Effector memory CD8-positive, alpha-beta T cell (primary cell): ENCODE results near the gene LRRTM2.
A peak's percentile ranks its signal among the peaks of the same experiment; 100 is the strongest.

ENCODE experiments used
- ATAC-seq: fragments of 150-1000 bp; cut with Tn5 transposase; replicated peaks from 2 replicates; pipeline ENCODE4 v1.10.0; 2021; ENCODE audit warnings: mild to moderate bottlenecking, moderate library complexity
- DNase-seq, 3 experiments: peaks; one replicate each; pipeline ENCODE4 v3.0.0; 2021
- H3K27ac Mint-ChIP-seq, 2 donors: one replicate each; pipeline ENCODE4 v1.8.0; 2022; ENCODE audit warnings: mild to moderate bottlenecking in 2 of 2, mixed read lengths in 2 of 2, moderate library complexity in 2 of 2
- H3K27me3 Mint-ChIP-seq, 2 donors: one replicate each; pipeline ENCODE4 v1.8.0; 2022; ENCODE audit warnings: mixed read lengths in 2 of 2
- H3K36me3 Mint-ChIP-seq: one replicate; pipeline ENCODE4 v1.8.0; 2022; ENCODE audit warnings: mild to moderate bottlenecking, moderate library complexity, mixed read lengths; ENCODE audit not compliant: insufficient read depth
- H3K4me1 Mint-ChIP-seq, 2 donors: one replicate each; pipeline ENCODE4 v1.8.0; 2022; ENCODE audit warnings: low read depth in 2 of 2, mixed read lengths in 2 of 2
- H3K4me3 Mint-ChIP-seq, 2 donors: one replicate each; pipeline ENCODE4 v1.8.0; 2022; ENCODE audit warnings: mild to moderate bottlenecking in 2 of 2, mixed read lengths in 2 of 2, moderate library complexity in 2 of 2
- H3K9me3 Mint-ChIP-seq, 2 donors: one replicate each; pipeline ENCODE4 v1.8.0; 2022; ENCODE audit warnings: mixed read lengths in 2 of 2

Gene LRRTM2

GRCh38 chr5:138874241-138874640 is 894 bp downstream of the LRRTM2 start:
- Mint-ChIP-seq H3K27ac (no peak overlapping the region), H3K27me3 (no peaks in the 10 kb centered on the region), H3K4me1 (peaks cover 0 to 4% of the 10 kb centered on the region in 2 donors), H3K9me3 (no peaks in the 10 kb centered on the region), H3K4me3 (no peak overlapping the region), H3K36me3 (no peaks in the 10 kb centered on the region)
- ATAC-seq = no peak
- no peak for DNase-seq

DNA sequence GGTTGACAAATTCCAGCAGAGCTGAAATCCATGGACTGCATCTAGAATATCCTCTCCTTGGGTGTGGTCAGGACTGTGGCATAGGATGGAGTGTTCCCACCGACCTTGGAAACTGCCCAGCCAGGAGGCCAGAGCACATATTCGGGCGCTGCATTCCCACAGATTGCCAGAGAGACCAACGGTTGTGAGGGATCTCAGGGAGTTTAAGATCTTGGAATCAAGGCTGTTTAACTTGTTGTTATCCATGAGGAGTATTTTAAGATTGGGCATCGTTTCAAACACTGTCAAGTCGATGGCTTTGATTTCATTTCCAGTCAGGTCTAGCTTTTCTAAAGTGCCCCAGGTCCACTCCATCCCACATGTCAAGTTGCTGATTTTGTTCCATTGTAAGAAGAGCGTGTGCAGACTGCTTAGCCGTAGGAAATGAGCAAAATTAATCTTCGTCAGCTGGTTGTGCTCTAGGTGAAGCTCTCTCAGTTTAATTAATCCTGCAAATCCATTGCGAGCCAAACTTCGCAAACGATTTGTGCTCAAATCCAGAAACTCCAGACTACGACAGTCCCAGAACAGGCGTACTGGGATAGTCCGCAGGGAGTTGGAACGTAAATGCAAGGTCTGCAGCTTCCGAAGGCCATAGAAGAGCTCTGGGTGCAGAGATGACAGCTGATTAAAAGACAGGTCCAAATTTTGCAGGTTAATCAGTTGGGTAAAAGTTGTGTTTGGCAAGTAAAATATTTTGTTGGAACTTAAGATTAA is 1.5 kb downstream of the LRRTM2 start:
- no peaks in the 10 kb centered on the region for H3K27me3 Mint-ChIP-seq
- H3K4me1 Mint-ChIP-seq = peaks cover 0 to 4% of the 10 kb centered on the region in 2 donors
- H3K36me3 Mint-ChIP-seq = no peaks in the 10 kb centered on the region
- no peak for ATAC-seq
- DNase-seq = no peak
- H3K4me3 Mint-ChIP-seq = no peak overlapping the region
- no peaks in the 10 kb centered on the region for H3K9me3 Mint-ChIP-seq
- no peak overlapping the region for H3K27ac Mint-ChIP-seq

GRCh38 chr5:138872841-138873465 is 2.2 kb downstream of the LRRTM2 start:
- no peaks in the 10 kb centered on the region for H3K27me3 Mint-ChIP-seq
- no peak overlapping the region for H3K4me3 Mint-ChIP-seq
- H3K36me3 Mint-ChIP-seq = no peaks in the 10 kb centered on the region
- H3K27ac Mint-ChIP-seq = no peak overlapping the region
- H3K4me1 Mint-ChIP-seq = peaks cover 0 to 4% of the 10 kb centered on the region in 2 donors
- no peak for ATAC-seq
- DNase-seq = no peak
- H3K9me3 Mint-ChIP-seq = no peaks in the 10 kb centered on the region

DNA sequence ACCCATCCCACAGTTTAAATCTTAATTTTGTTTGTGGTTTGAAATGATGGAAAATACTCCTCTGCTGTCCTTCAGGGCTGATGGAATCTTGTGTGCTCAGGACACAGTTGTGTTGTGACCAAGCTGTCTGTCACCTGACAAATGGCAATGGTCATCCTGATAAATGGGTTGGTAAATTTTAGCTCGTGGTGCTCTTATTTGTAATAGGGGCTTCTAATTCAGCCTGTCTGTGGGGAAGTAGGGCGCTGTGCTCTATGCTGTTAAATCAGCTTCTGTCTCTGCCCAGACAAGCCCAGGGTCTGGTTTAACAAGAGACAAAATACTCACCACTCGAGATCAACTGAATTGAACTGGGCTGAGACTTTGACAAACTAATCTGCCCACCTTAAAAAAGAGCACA is 4.5 kb downstream of the LRRTM2 start:
- no peaks in the 10 kb centered on the region for H3K27me3 Mint-ChIP-seq
- ATAC-seq = no peak
- H3K27ac Mint-ChIP-seq = no peak overlapping the region

GRCh38 chr5:138869763-138870500 is 5.2 kb downstream of the LRRTM2 start:
- Mint-ChIP-seq H3K27ac (no peak overlapping the region), H3K9me3 (no peaks in the 10 kb centered on the region), H3K4me3 (no peak overlapping the region), H3K36me3 (no peaks in the 10 kb centered on the region), H3K27me3 (no peaks in the 10 kb centered on the region), H3K4me1 (peaks cover 0 to 10% of the 10 kb centered on the region in 2 donors)
- no peak for DNase-seq
- no peak for ATAC-seq

More for the DNA sequence above, 4.5 kb downstream of the LRRTM2 start:
- H3K36me3 Mint-ChIP-seq = no peaks in the 10 kb centered on the region
- no peaks in the 10 kb centered on the region for H3K9me3 Mint-ChIP-seq
- peaks cover 0 to 10% of the 10 kb centered on the region in 2 donors for H3K4me1 Mint-ChIP-seq
- no peak for DNase-seq
- H3K4me3 Mint-ChIP-seq = no peak overlapping the region

- no peak for ATAC-seq
- no peak overlapping the region for H3K27ac Mint-ChIP-seq
- no peaks in the 10 kb centered on the region for H3K9me3 Mint-ChIP-seq
- DNase-seq = no peak
- peaks cover 0 to 10% of the 10 kb centered on the region in 2 donors for H3K4me1 Mint-ChIP-seq
- H3K4me3 Mint-ChIP-seq = no peak overlapping the region
- no peaks in the 10 kb centered on the region for H3K36me3 Mint-ChIP-seq
- no peaks in the 10 kb centered on the region for H3K27me3 Mint-ChIP-seq
These were observed 6.1 kb downstream of the LRRTM2 start for GRCh38 chr5:138869038-138869437.

DNA sequence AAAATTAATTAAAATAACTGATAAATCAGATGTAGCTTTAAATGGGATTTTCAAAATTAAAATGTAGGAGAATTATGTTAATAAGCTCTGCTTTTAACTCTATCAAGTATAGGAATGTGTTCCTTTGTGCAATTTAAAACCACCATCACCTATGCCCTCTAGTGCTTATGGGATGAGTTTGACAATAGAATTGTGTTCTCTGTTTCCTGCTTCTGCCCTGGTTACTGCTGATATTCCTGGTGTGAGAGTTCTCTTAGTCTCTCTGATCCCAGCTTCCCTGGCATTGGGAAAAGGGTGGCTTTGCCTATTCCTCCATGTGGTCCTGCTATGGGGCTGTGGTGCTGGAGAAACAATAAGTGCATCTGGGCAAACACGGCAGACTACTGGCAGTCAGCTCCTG is 8.1 kb downstream of the LRRTM2 start:
- DNase-seq (no peak), ATAC-seq (no peak)
- Mint-ChIP-seq H3K27me3 (no peaks in the 10 kb centered on the region), H3K9me3 (no peaks in the 10 kb centered on the region), H3K36me3 (no peaks in the 10 kb centered on the region), H3K4me3 (no peak overlapping the region), H3K4me1 (peaks cover 0 to 10% of the 10 kb centered on the region in 2 donors), H3K27ac (no peak overlapping the region)

DNA sequence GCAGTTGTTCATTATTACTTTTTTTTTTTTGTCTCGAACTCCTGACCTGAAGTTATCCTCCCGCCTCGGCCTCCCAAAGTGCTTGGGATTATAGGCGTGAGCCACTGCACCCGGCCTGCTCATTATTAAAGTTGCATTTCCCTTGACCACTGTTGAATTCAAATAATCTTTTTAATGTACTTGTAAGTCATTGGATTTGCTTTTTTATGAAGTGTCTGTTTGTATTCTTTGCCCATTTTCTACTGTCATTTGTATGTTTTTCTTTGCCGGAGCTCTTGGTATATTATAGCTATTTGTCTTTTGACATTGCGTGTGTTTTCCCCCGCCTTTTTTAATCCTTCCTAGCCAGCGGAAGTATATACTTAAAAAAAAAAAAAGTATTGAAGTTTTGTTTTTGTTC is 22.0 kb downstream of the LRRTM2 start:
- ATAC-seq = no peak
- Mint-ChIP-seq H3K27me3 (no peaks in the 10 kb centered on the region), H3K9me3 (no peaks in the 10 kb centered on the region), H3K4me1 (peaks cover 6 to 16% of the 10 kb centered on the region in 2 donors), H3K27ac (peak overlapping the region in 1 of 2 donors; percentile 38), H3K4me3 (no peak overlapping the region), H3K36me3 (no peaks in the 10 kb centered on the region)
- DNase-seq = no peak

- H3K27ac Mint-ChIP-seq = no peak overlapping the region
- no peaks in the 10 kb centered on the region for H3K9me3 Mint-ChIP-seq
- no peaks in the 10 kb centered on the region for H3K36me3 Mint-ChIP-seq
- peaks cover 6 to 23% of the 10 kb centered on the region in 2 donors for H3K4me1 Mint-ChIP-seq
- no peak for ATAC-seq
- DNase-seq = no peak
- H3K27me3 Mint-ChIP-seq = no peaks in the 10 kb centered on the region
- no peak overlapping the region for H3K4me3 Mint-ChIP-seq
These were observed 24.2 kb downstream of the LRRTM2 start for GRCh38 chr5:138850865-138851435.

- no peak overlapping the region for H3K4me3 Mint-ChIP-seq
- no peak overlapping the region for H3K27ac Mint-ChIP-seq
- peaks cover 6 to 23% of the 10 kb centered on the region in 2 donors for H3K4me1 Mint-ChIP-seq
- no peaks in the 10 kb centered on the region for H3K27me3 Mint-ChIP-seq
- no peaks in the 10 kb centered on the region for H3K9me3 Mint-ChIP-seq
- DNase-seq = no peak
- no peaks in the 10 kb centered on the region for H3K36me3 Mint-ChIP-seq
- no peak for ATAC-seq
These were observed 25.3 kb downstream of the LRRTM2 start for GRCh38 chr5:138849882-138850281.

DNA sequence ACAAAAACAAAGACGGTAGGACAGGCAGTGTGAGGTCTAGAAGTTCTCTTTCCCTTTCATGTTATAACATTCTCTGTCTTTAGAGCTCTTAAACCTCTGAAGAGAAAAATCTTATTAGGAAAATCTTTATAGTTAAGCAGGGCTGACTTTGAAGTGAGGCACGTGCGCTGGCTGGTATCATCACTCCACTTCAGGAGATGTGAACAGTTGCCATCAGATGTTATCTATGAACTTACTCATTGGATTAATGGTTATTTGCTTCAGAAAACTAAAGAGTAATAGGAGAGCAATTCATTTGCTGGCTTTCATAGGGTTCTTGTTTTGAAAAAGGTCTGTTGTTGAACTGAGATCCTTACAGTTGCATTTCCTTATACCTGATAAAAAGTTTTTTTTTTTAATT is 25.7 kb downstream of the LRRTM2 start:
- Mint-ChIP-seq H3K27me3 (no peaks in the 10 kb centered on the region), H3K9me3 (no peaks in the 10 kb centered on the region), H3K4me3 (no peak overlapping the region), H3K4me1 (peaks cover 6 to 23% of the 10 kb centered on the region in 2 donors), H3K27ac (no peak overlapping the region), H3K36me3 (no peaks in the 10 kb centered on the region)
- no peak for ATAC-seq
- DNase-seq = no peak

GRCh38 chr5:138844812-138845513 is 30.2 kb downstream of the LRRTM2 start:
- ATAC-seq = no peak
- Mint-ChIP-seq H3K27ac (no peak overlapping the region), H3K4me3 (no peak overlapping the region), H3K9me3 (no peaks in the 10 kb centered on the region), H3K27me3 (no peaks in the 10 kb centered on the region), H3K36me3 (no peaks in the 10 kb centered on the region), H3K4me1 (peaks cover 5 to 12% of the 10 kb centered on the region in 2 donors)
- DNase-seq = no peak

DNA sequence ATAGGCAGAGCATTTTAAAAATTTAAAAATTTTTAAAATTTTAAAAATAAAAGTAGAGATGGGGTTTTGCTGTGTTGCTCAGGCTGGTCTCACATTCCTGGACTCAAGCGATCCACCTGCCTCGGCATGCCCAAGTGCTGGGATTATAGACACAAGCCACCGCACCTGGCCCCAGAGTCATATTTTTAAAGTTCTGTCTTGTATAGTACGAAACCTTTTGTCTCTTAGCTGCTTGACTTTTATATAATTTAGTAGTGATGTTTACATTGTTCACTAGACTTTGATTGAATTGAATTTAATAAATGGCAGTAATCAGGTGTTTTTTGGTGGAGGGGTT is 31.0 kb downstream of the LRRTM2 start:
- Mint-ChIP-seq H3K4me1 (peaks cover 5 to 12% of the 10 kb centered on the region in 2 donors), H3K27me3 (no peaks in the 10 kb centered on the region), H3K27ac (no peak overlapping the region), H3K36me3 (no peaks in the 10 kb centered on the region), H3K4me3 (no peak overlapping the region), H3K9me3 (no peaks in the 10 kb centered on the region)
- ATAC-seq (no peak), DNase-seq (no peak)
